IPS DF 19.7 (cell line): ENCODE measurements around the gene PXDC1.
"Not testable (repeated sequence)": the region's sequence is repeated elsewhere in the genome, so short reads cannot be mapped to it uniquely, and the experiment has no call there.

Experiments
- DNase-seq: peaks from one replicate; pipeline ENCODE4 v3.0.0-alpha.2; 2013; ENCODE audit warnings: low read depth, low spot score

Gene PXDC1

GRCh38 chr6:3762852-3763251, 11.3 kb upstream of the PXDC1 start:
- no peak for DNase-seq

GRCh38 chr6:3762359-3762758, 10.8 kb upstream of the PXDC1 start:
- no peak for DNase-seq

DNA sequence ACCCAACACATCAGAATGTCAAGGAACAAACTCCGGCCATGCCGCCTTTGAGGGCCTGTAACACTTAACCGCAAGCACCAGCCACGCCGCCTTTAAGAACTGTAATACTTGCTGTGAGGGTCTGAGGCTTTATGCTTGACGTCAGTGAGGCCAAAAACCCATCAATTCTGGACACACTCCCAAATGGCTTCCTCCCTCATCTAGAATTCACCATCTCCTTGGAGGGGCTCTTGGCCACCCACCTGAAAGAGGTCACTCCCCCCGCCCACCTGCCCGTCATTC, 10.4 kb upstream of the PXDC1 start:
- no peak for DNase-seq

DNA sequence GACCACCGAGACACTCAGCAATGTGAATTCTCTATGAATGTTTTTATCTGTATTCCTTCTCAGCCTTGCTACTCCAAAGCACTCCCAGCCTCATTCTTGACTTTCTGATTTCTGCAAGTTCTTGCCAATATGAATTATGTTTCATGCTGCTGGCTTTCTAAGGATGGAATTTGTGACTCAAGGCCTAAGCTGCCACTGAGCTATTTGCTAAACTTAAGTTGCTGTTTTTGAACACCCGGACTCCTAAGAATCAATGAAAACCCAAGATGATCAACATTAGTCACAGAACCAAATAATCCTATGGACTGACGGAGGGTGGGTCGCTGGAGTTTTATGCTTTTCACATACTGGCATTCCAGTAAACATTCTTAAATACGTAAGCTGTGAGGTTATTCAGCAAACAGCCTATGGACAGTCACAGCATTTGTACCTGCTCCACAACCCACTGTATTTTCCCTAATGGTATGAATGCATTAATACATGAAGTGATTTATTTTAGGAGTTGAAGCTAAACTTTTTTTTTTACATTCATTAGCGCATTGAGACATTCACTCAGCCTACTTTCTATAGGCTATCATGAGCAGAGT, 8.2 kb upstream of the PXDC1 start:
- DNase-seq: no peak

DNA sequence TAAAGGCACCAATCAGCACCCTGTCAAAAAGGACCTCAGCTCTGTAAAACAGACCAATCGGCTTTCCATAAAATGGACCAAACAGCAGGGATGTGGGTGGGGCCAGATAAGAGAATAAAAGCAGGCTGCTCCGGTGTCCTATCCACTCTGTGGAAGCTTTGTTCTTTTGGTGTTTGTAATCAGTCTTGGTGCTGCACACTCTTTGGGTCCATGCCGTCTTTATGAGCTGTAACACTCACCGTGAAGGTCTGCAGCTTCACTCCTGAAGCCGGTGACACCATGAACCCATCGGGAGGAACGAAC, 7.3 kb upstream of the PXDC1 start:
- no peak for DNase-seq

- DNase-seq: not testable (repeated sequence)
Measured at GRCh38 chr6:3757998-3758841, 6.7 kb upstream of the PXDC1 start.

DNA sequence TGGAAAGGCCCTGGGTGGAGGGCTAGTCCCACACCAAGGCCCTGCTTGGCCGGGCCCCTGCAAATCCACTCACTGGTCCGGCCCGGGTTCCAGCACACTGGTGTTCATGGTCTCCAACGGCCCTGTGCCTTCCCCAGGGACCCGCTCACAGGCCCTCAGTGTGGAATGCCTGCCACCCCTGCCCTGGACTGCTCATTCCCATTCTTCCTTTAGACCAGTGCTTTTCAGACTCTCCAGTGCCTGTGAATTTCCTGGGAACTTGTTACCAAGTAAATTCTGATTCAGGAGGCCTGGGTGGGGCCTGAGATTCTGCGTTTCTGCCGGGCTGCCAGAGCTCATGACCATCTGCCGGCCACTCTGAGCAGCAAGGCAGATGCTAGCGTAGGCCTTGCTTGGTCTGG, 5.7 kb upstream of the PXDC1 start:
- no peak for DNase-seq

DNA sequence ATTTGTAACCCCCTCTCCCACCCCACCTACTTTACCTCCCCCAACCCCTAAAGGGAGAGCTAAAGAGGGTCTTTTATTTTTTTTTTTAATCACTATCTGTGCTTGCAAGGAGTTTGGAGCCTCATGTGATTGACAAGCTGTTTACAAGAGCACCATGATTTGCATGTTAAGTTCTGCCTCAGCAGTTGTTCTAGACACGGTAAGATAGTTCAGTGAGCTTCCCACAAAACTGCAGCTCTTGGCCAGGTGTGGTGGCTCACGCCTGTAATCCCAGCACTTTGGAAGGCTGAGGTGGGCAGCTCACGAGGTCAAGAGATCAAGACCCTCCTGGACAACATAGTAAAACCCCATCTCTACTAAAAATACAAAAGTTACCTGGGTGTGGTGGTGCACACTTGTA, 5.0 kb upstream of the PXDC1 start:
- no peak for DNase-seq

- no peak for DNase-seq
Measured at GRCh38 chr6:3755637-3756545, 4.4 kb upstream of the PXDC1 start.

DNA sequence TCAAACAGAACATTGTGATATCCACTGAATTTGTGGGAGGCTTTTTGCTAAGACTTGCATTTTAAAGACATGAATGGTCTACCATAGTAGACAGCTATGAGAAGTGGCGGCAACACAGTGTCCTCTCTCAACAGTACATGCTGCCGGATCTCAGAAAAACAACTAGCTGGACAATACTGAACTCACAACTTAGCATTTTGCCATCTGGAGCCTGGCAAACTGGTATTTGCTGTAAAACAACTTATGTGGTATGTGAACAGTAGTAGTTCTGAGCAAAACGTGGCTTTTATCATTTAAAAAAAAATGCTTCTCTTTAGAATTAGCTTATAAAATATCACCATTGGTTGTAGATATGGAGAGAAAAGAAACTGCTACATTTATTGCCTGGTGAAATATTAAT, 3.3 kb upstream of the PXDC1 start:
- no peak for DNase-seq

GRCh38 chr6:3754032-3754725, 2.7 kb upstream of the PXDC1 start:
- not testable (repeated sequence) for DNase-seq

- no peak for DNase-seq
Measured at GRCh38 chr6:3753228-3753835, 1.8 kb upstream of the PXDC1 start.

GRCh38 chr6:3752531-3753227, 1.2 kb upstream of the PXDC1 start:
- DNase-seq: no peak

DNA sequence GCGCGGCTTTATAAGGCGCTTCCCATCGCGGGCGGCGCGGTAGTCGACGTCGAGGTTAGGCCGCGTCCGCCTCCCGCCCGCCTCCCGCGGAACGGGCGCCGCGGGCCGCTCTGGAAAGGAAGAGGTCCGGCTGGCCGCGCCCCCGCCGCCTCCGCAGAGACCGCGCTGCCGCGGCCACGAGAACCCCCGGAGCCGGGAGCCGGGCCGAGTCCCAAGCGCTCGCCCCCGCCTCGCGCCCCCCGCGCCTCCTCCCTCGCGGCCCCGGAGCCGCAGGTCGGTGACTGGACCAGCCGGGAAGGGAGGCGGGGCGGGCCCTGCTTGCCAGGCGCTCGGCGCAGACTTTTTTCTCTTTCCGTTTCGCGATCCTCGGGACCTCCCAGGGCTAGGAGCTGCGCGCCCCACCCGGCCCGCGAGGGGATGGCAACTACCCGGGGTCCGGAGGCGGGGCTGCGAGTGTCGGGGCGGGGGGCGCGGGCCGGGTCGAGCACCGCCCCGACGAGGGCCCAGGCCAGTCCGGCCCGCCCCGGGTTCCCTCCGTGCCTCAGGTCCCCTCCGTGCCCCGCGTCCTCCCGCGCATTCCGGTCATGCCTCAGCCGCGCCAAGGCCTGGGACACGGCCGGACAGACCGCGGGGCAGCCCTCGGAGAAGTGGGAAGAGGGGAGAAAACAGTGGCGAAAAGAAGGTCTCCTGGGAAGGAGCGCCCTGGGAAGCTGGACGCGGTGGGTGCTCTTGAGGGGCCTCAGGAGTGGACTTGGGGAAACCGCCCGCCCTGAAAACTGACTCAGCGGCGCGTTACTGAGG, 417 bp upstream of the PXDC1 start:
- DNase-seq: no peak

GRCh38 chr6:3750317-3751076, 1.0 kb downstream of the PXDC1 start:
- DNase-seq: no peak

GRCh38 chr6:3749977-3750316, 1.6 kb downstream of the PXDC1 start:
- no peak for DNase-seq

- DNase-seq: no peak
Measured at GRCh38 chr6:3749067-3749841, 2.3 kb downstream of the PXDC1 start.

- no peak for DNase-seq
Measured at GRCh38 chr6:3748208-3749066, 3.1 kb downstream of the PXDC1 start.
